Brain microvascular endothelial cell (primary cell): ENCODE measurements around the gene HDAC7.

Experiments used
- DNase-seq: peaks from one replicate; pipeline ENCODE4 v3.0.0-alpha.2; 2020
- H3K27ac ChIP-seq: fragments of 250-450 bp; sonication (Bioruptor Pico); 2 replicates; pipeline ENCODE4 v1.5.1; 2020; ENCODE audit warnings: mild to moderate bottlenecking, moderate library complexity
- H3K27me3 ChIP-seq: fragments of 250-450 bp; sonication (Bioruptor Pico); replicated peaks from 2 replicates; pipeline ENCODE4 v1.5.1; 2020; ENCODE audit warnings: mild to moderate bottlenecking
- H3K36me3 ChIP-seq: fragments of 250-450 bp; sonication (Bioruptor Pico); replicated peaks from 2 replicates; pipeline ENCODE4 v1.5.1; 2020; ENCODE audit warnings: mild to moderate bottlenecking
- H3K4me3 ChIP-seq: 2 replicates; pipeline ENCODE4 v1.5.1; 2011; ENCODE audit warnings: low read depth, mild to moderate bottlenecking, control low read depth, low read length, moderate library complexity
- in situ Hi-C: cut with HindIII; loops from 2 replicates; pipeline ENCODE4 v1.10.0; 2017; ENCODE audit warnings: low sequenced_read_pairs, low pct_ligation_motif_present
- TF ChIP-seq, protein P1 (sequence below): IDR thresholded peaks from 2 replicates; pipeline ENCODE4 v1.5.1; 2011; ENCODE audit warnings: low read depth, mild to moderate bottlenecking, moderate library complexity, low read length, control low read depth, inconsistent platforms; ENCODE audit errors: missing control alignments

Gene HDAC7

DNA sequence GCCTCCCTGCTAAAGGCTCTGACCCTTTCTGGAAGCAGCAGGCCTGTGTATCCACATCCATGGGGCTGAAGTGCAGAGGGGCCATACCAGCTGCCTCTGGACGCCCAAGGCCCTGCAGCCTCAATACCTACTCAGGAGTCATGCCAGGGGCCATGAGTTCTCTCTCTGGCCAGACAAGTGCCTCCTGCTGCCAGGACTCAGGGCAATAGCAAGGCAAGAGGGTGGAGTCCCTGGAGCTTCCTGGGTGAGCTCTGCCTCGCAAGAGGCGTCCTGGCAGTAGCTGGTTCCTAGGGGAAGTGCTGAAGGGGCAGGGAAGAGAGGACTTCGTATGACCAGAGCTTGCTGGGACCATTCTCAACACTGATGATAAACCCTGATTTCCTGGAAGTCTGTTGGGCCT, 83.5 kb downstream of the HDAC7 start:
- Histone ChIP-seq H3K27me3 (no peaks in the 10 kb centered on the region), H3K4me3 (no peak overlapping the region), H3K27ac (no peak overlapping the region), H3K36me3 (no peaks in the 10 kb centered on the region)
- no peak for DNase-seq
- TF ChIP-seq, protein P1, sequence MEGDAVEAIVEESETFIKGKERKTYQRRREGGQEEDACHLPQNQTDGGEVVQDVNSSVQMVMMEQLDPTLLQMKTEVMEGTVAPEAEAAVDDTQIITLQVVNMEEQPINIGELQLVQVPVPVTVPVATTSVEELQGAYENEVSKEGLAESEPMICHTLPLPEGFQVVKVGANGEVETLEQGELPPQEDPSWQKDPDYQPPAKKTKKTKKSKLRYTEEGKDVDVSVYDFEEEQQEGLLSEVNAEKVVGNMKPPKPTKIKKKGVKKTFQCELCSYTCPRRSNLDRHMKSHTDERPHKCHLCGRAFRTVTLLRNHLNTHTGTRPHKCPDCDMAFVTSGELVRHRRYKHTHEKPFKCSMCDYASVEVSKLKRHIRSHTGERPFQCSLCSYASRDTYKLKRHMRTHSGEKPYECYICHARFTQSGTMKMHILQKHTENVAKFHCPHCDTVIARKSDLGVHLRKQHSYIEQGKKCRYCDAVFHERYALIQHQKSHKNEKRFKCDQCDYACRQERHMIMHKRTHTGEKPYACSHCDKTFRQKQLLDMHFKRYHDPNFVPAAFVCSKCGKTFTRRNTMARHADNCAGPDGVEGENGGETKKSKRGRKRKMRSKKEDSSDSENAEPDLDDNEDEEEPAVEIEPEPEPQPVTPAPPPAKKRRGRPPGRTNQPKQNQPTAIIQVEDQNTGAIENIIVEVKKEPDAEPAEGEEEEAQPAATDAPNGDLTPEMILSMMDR = no peak
- in situ Hi-C loops = no loop called here

DNA sequence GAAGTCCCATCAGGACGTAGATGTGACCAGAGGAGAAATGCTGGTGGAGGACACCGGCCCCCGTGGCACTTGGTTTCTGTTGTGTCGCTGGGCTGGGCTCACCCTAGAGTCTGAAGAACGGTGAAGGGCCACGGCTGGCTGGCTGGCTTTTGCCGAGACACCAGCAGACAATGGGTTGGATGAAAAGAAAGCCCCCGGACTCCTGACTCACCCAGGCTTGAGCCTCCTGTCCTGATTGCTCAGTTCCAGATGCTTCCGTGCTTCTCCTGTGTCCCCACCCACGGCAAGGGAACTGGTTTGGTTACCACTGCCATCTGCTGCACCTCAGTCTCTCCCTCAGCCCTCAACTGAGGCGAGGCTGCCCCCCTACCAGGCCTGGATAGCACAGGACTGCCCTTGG, 84.1 kb downstream of the HDAC7 start:
- Histone ChIP-seq H3K27me3 (no peaks in the 10 kb centered on the region), H3K36me3 (no peaks in the 10 kb centered on the region), H3K4me3 (no peak overlapping the region), H3K27ac (no peak overlapping the region)
- TF ChIP-seq, protein P1 = no peak
- DNase-seq = no peak
- in situ Hi-C loops = no loop called here

DNA sequence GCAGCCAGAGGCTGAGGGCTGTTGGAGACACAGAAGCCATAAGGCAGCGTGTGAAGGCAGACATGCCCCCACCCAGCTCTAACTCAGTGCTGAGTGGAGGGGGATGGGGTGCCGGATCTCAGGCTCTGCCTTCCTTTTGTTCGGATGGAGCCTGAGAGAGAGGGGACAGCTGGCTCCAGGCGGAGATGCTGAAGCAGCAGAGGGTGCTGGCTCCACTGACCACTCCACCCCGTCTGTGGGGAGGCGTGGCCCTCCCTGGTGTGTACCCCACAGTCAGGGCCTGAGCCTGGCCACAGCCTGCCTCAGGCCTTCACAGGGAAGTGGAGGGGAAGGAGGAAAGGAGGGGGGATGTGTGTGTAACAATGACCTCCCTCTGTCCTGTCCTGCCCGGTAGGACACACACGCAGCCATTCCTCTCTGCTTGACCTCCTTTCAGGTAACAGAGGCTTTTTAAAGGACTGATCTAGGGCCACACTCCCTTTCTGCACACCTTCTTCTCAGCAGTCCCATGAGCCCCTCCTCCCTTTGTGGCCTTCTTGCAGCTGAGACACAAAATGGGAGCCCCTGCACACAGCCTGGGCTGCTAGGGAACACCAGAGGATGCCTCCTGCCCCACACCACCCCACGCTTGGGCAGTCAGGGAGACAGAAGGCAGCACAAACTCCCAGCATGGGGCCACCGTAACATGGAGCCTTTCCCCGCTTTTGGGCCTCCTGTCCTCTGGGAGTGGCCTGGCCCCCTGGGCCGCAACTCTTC, 84.8 kb downstream of the HDAC7 start:
- H3K36me3 ChIP-seq = no peaks in the 10 kb centered on the region
- H3K27me3 ChIP-seq = no peaks in the 10 kb centered on the region
- in situ Hi-C loops = no loop called here
- H3K4me3 ChIP-seq = no peak overlapping the region
- DNase-seq = no peak
- H3K27ac ChIP-seq = no peak overlapping the region
- TF ChIP-seq, protein P1 = no peak

DNA sequence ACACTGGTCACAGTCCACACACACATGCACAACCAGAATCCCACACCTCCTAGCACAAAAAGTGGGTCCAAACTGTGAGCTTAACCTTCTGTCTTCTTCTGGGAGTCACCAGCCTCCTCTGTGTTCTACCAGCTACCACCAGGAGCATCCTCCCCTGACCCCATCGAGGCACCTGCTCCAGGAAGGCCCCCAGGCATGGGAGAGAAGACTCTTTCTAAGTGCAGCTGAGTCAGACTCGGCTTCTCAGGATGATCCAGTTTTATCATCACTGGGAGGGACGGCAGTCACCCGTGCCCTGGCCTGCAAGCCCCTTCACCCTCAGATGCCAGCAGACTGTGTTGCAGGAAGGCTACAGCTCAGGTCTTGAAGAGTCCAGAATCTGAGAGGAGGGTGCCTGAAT, 86.6 kb downstream of the HDAC7 start:
- H3K4me3 ChIP-seq = no peak overlapping the region
- no peaks in the 10 kb centered on the region for H3K36me3 ChIP-seq
- DNase-seq = no peak

More for the DNA sequence above, 86.6 kb downstream of the HDAC7 start:
- no peaks in the 10 kb centered on the region for H3K27me3 ChIP-seq
- in situ Hi-C loops = no loop called here
- no peak overlapping the region for H3K27ac ChIP-seq
- TF ChIP-seq, protein P1 = no peak
